Brain microvascular endothelial cell (primary cell): Measurements from ENCODE around the gene S100A3.

ENCODE experiments used
- DNase-seq: peaks from one replicate; pipeline ENCODE4 v3.0.0-alpha.2; 2020
- H3K27ac ChIP-seq: fragments of 250-450 bp; sonication (Bioruptor Pico); 2 replicates; pipeline ENCODE4 v1.5.1; 2020; ENCODE audit warnings: mild to moderate bottlenecking, moderate library complexity
- H3K27me3 ChIP-seq: fragments of 250-450 bp; sonication (Bioruptor Pico); replicated peaks from 2 replicates; pipeline ENCODE4 v1.5.1; 2020; ENCODE audit warnings: mild to moderate bottlenecking
- H3K36me3 ChIP-seq: fragments of 250-450 bp; sonication (Bioruptor Pico); replicated peaks from 2 replicates; pipeline ENCODE4 v1.5.1; 2020; ENCODE audit warnings: mild to moderate bottlenecking
- H3K4me3 ChIP-seq: 2 replicates; pipeline ENCODE4 v1.5.1; 2011; ENCODE audit warnings: low read depth, mild to moderate bottlenecking, control low read depth, low read length, moderate library complexity
- CTCF ChIP-seq: IDR thresholded peaks from 2 replicates; pipeline ENCODE4 v1.5.1; 2011; ENCODE audit warnings: low read depth, mild to moderate bottlenecking, moderate library complexity, low read length, control low read depth, inconsistent platforms; ENCODE audit errors: missing control alignments
- in situ Hi-C: cut with HindIII; loops from 2 replicates; pipeline ENCODE4 v1.10.0; 2017; ENCODE audit warnings: low sequenced_read_pairs, low pct_ligation_motif_present

Gene S100A3

GRCh38 chr1:153543736-153544135, 5.3 kb downstream of the S100A3 start:
- Histone ChIP-seq H3K36me3 (no peaks in the 10 kb centered on the region), H3K27ac (no peak overlapping the region), H3K27me3 (no peaks in the 10 kb centered on the region), H3K4me3 (no peak overlapping the region)
- DNase-seq: no peak
- in situ Hi-C loops: no loop called here
- no peak for TF ChIP-seq CTCF

GRCh38 chr1:153542956-153543711, 5.9 kb downstream of the S100A3 start:
- no peak overlapping the region for H3K4me3 ChIP-seq
- no peaks in the 10 kb centered on the region for H3K36me3 ChIP-seq

GRCh38 chr1:153541641-153542590, 7.1 kb downstream of the S100A3 start:
- no peak overlapping the region for H3K27ac ChIP-seq
- H3K4me3 ChIP-seq: no peak overlapping the region
- H3K36me3 ChIP-seq: no peaks in the 10 kb centered on the region
- TF ChIP-seq CTCF: no peak
- DNase-seq: no peak
- H3K27me3 ChIP-seq: no peaks in the 10 kb centered on the region
- in situ Hi-C loops: no loop called here

More at GRCh38 chr1:153542956-153543711, 5.9 kb downstream of the S100A3 start:
- H3K27me3 ChIP-seq: no peaks in the 10 kb centered on the region
- in situ Hi-C loops: no loop called here
- DNase-seq: no peak
- no peak overlapping the region for H3K27ac ChIP-seq
- no peak for TF ChIP-seq CTCF

- in situ Hi-C loops: no loop called here
- no peak for DNase-seq
- Histone ChIP-seq H3K4me3 (no peak within 1 kb of the TSS), H3K27ac (no peak within 1 kb of the TSS), H3K27me3 (no peaks in the 10 kb centered on the region), H3K36me3 (no peaks in the 10 kb centered on the region)
- TF ChIP-seq CTCF: no peak
Measured at GRCh38 chr1:153540394-153541361, 8.4 kb downstream of the S100A3 start, which contains the start of gene S100A5. TSS of gene S100A5 (minus strand) at chr1:153540934. CDS start at chr1:153540191, 743 bp downstream.

- TF ChIP-seq CTCF: no peak
- no peaks in the 10 kb centered on the region for H3K36me3 ChIP-seq
- in situ Hi-C loops: no loop called here
- H3K27me3 ChIP-seq: no peaks in the 10 kb centered on the region
- no peak overlapping the region for H3K4me3 ChIP-seq
- H3K27ac ChIP-seq: no peak overlapping the region
- no peak for DNase-seq
Measured at GRCh38 chr1:153539395-153540093, 9.5 kb downstream of the S100A3 start.
